Nephron (organoid): ENCODE measurements around the gene PRSS1.
"Not testable (repeated sequence)": the region's sequence is repeated elsewhere in the genome, so short reads cannot be mapped to it uniquely, and the experiment has no call there.

Experiments
- H3K27ac Mint-ChIP-seq, 3 experiments: 2 replicates each; pipeline ENCODE4 v1.8.0; 2020; ENCODE audit warnings: mixed read lengths in 3 of 3, mild to moderate bottlenecking in 2 of 3, moderate library complexity in 1 of 3
- H3K27me3 Mint-ChIP-seq: 2 replicates; pipeline ENCODE4 v1.8.0; 2021; ENCODE audit warnings: low read depth, mild to moderate bottlenecking, moderate library complexity, mixed read lengths
- H3K36me3 Mint-ChIP-seq: 2 replicates; pipeline ENCODE4 v1.8.0; 2020; ENCODE audit warnings: low read depth, mixed read lengths
- H3K4me1 Mint-ChIP-seq: 2 replicates; pipeline ENCODE4 v1.8.0; 2020; ENCODE audit warnings: mixed read lengths
- H3K4me3 Mint-ChIP-seq, 3 experiments: 2 replicates each; pipeline ENCODE4 v1.8.0; 2020; ENCODE audit warnings: mild to moderate bottlenecking in 3 of 3, mixed read lengths in 3 of 3, moderate library complexity in 2 of 3
- H3K9me3 Mint-ChIP-seq: 2 replicates; pipeline ENCODE4 v1.8.0; 2020; ENCODE audit warnings: mixed read lengths
- CTCF ChIP-seq, 3 experiments: fragments of 200-600 bp; sonication (generic); IDR thresholded peaks; one replicate each; pipeline ENCODE4 v1.5.0; 2021; ENCODE audit warnings: antibody characterized with exemption in 3 of 3; ENCODE audit not compliant: unreplicated experiment in 3 of 3

PRSS1 gene

GRCh38 chr7:142720172-142720773 lies 29.0 kb upstream of the PRSS1 start:
- H3K27me3 Mint-ChIP-seq: peaks cover 8% of the 10 kb centered on the region
- no peaks in the 10 kb centered on the region for H3K9me3 Mint-ChIP-seq
- no peaks in the 10 kb centered on the region for H3K4me1 Mint-ChIP-seq
- H3K27ac Mint-ChIP-seq: no peak overlapping the region
- no peak overlapping the region for H3K4me3 Mint-ChIP-seq
- TF ChIP-seq CTCF (IDR thresholded peaks at IDR 0.05; ENCODE audit: unreplicated experiment in 3 of 3): no peak
- no peaks in the 10 kb centered on the region for H3K36me3 Mint-ChIP-seq

GRCh38 chr7:142720986-142721385 lies 28.3 kb upstream of the PRSS1 start:
- TF ChIP-seq CTCF (IDR thresholded peaks at IDR 0.05; ENCODE audit: unreplicated experiment in 3 of 3): no peak
- H3K27me3 Mint-ChIP-seq: peaks cover 8% of the 10 kb centered on the region
- H3K36me3 Mint-ChIP-seq: no peaks in the 10 kb centered on the region
- no peaks in the 10 kb centered on the region for H3K9me3 Mint-ChIP-seq
- H3K4me3 Mint-ChIP-seq: no peak overlapping the region
- no peak overlapping the region for H3K27ac Mint-ChIP-seq
- no peaks in the 10 kb centered on the region for H3K4me1 Mint-ChIP-seq

- H3K27ac Mint-ChIP-seq: no peak overlapping the region
- H3K27me3 Mint-ChIP-seq: no peaks in the 10 kb centered on the region
- no peak for TF ChIP-seq CTCF (IDR thresholded peaks at IDR 0.05; ENCODE audit: unreplicated experiment in 3 of 3)
- no peaks in the 10 kb centered on the region for H3K9me3 Mint-ChIP-seq
- no peaks in the 10 kb centered on the region for H3K36me3 Mint-ChIP-seq
- H3K4me1 Mint-ChIP-seq: no peaks in the 10 kb centered on the region
- no peak overlapping the region for H3K4me3 Mint-ChIP-seq
Measured at GRCh38 chr7:142722248-142722794, 27.0 kb upstream of the PRSS1 start.

GRCh38 chr7:142733271-142733670 lies 16.0 kb upstream of the PRSS1 start:
- H3K27me3 Mint-ChIP-seq: peaks cover 5% of the 10 kb centered on the region
- H3K27ac Mint-ChIP-seq: no peak overlapping the region
- no peak for TF ChIP-seq CTCF (IDR thresholded peaks at IDR 0.05; ENCODE audit: unreplicated experiment in 3 of 3)
- H3K4me3 Mint-ChIP-seq: no peak overlapping the region
- H3K36me3 Mint-ChIP-seq: no peaks in the 10 kb centered on the region
- H3K9me3 Mint-ChIP-seq: no peaks in the 10 kb centered on the region
- no peaks in the 10 kb centered on the region for H3K4me1 Mint-ChIP-seq

GRCh38 chr7:142739923-142740492 lies 9.3 kb upstream of the PRSS1 start:
- Mint-ChIP-seq H3K36me3 (no peaks in the 10 kb centered on the region), H3K27ac (no peak overlapping the region), H3K4me1 (no peaks in the 10 kb centered on the region), H3K9me3 (no peaks in the 10 kb centered on the region), H3K27me3 (peaks cover 11% of the 10 kb centered on the region), H3K4me3 (no peak overlapping the region)
- TF ChIP-seq CTCF (IDR thresholded peaks at IDR 0.05; ENCODE audit: unreplicated experiment in 3 of 3): no peak

GRCh38 chr7:142740786-142741185 lies 8.5 kb upstream of the PRSS1 start:
- Mint-ChIP-seq H3K36me3 (no peaks in the 10 kb centered on the region), H3K4me1 (no peaks in the 10 kb centered on the region), H3K27ac (no peak overlapping the region), H3K9me3 (no peaks in the 10 kb centered on the region), H3K4me3 (no peak overlapping the region), H3K27me3 (peaks cover 14% of the 10 kb centered on the region)
- no peak for TF ChIP-seq CTCF (IDR thresholded peaks at IDR 0.05; ENCODE audit: unreplicated experiment in 3 of 3)

- H3K4me3 Mint-ChIP-seq, H3K9me3 Mint-ChIP-seq, H3K27ac Mint-ChIP-seq, H3K4me1 Mint-ChIP-seq, H3K36me3 Mint-ChIP-seq: not testable (repeated sequence)
- H3K27me3 Mint-ChIP-seq: peaks cover 15% of the 10 kb centered on the region
Measured at GRCh38 chr7:142741932-142742331, 7.3 kb upstream of the PRSS1 start.
